ENCODE data around the gene FOXC1.

GRCh38 chr6:1595271-1596087 lies 14.2 kb upstream of the FOXC1 start:
- no peak for TF ChIP-seq CTCF (IDR thresholded peaks at IDR 0.05; ENCODE audit: insufficient read depth, low read depth, low read length)
- TF ChIP-seq EZH2 (IDR thresholded peaks at IDR 0.05; ENCODE audit: insufficient read depth, low read length): no peak
